Naive thymus-derived CD8-positive, alpha-beta T cell (primary cell): ENCODE data around the gene TM2D3. TPM values are rescaled to one million over a fixed set of nuclear protein-coding genes. Genes with fewer than 3 reads are reported as not detected.
A peak's percentile ranks its signal among the peaks of the same experiment; 100 is the strongest.

ENCODE experiments used
- ATAC-seq, 2 donors: fragments of 150-1000 bp; cut with Tn5 transposase in 1 of 2; sonication (Bioruptor Pico), chemical (Tn5 transposase) in 1 of 2; 1 replicate in 1 of 2; 2 replicates in 1 of 2; pipeline ENCODE4 v1.10.0; 2021; ENCODE audit warnings: mild to moderate bottlenecking in 2 of 2, moderate library complexity in 2 of 2
- POLR2A ChIA-PET: fragments of 350-600 bp; sonication (Branson Sonifier 250); formaldehyde crosslinking; loops from one replicate; lab custom pipeline; 2021; ENCODE audit warnings: antibody characterized with exemption; lab: Charles Lee
- DNase-seq, 10 donors: peaks; one replicate each; pipeline versions ENCODE4 v3.0.0 to v3.0.0-alpha.2; 2020 to 2022
- H3K27ac Mint-ChIP-seq, 10 donors: one replicate each; pipeline ENCODE4 v1.8.0; 2020 to 2022; ENCODE audit warnings: mild to moderate bottlenecking in 10 of 10, mixed read lengths in 10 of 10, moderate library complexity in 4 of 10, inconsistent platforms in 1 of 10
- H3K27me3 Mint-ChIP-seq, 5 donors: one replicate each; pipeline ENCODE4 v1.8.0; 2021 to 2022; ENCODE audit warnings: mixed read lengths in 5 of 5
- H3K36me3 Mint-ChIP-seq, 3 donors: one replicate each; pipeline ENCODE4 v1.8.0; 2020 to 2022; ENCODE audit warnings: mixed read lengths in 3 of 3, mild to moderate bottlenecking in 2 of 3, inconsistent platforms in 1 of 3
- H3K4me1 Mint-ChIP-seq, 4 donors: one replicate each; pipeline ENCODE4 v1.8.0; 2021 to 2022; ENCODE audit warnings: mixed read lengths in 4 of 4
- H3K4me3 Mint-ChIP-seq, 10 donors: one replicate each; pipeline ENCODE4 v1.8.0; 2020 to 2022; ENCODE audit warnings: mild to moderate bottlenecking in 10 of 10, mixed read lengths in 10 of 10, moderate library complexity in 6 of 10, inconsistent platforms in 1 of 10
- H3K9me3 Mint-ChIP-seq, 9 donors: one replicate each; pipeline ENCODE4 v1.8.0; 2020 to 2022; ENCODE audit warnings: mixed read lengths in 9 of 9, mild to moderate bottlenecking in 3 of 9, inconsistent platforms in 1 of 9, moderate library complexity in 1 of 9
- polyA plus RNA-seq, 3 donors: library from polyadenylated mRNA; unstranded; fragments of 300-500 nt; fragmentation: Illumina TruSeq; gene quantifications; one replicate each; pipeline ENCODE4 v1.2.3, GENCODE V29; 2021
- total RNA-seq, 8 experiments: library from RNA in 2 of 8; stranded (reverse) in 2 of 8; gene quantifications; one replicate each; pipeline ENCODE4 v1.2.3 and lab custom pipeline; 2021 to 2026

Gene TM2D3, protein sequence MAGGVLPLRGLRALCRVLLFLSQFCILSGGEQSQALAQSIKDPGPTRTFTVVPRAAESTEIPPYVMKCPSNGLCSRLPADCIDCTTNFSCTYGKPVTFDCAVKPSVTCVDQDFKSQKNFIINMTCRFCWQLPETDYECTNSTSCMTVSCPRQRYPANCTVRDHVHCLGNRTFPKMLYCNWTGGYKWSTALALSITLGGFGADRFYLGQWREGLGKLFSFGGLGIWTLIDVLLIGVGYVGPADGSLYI
- total RNA-seq (10 to 100 TPM; 87.9 to 98.5 TPM), polyA plus RNA-seq (10 to 100 TPM; 28.1 to 32.3 (median 31.0) TPM), total RNA-seq (lab: John Stamatoyannopoulos, UW) (40.5 to 58.3 (median 52.3) reads per million in 6 experiments)

DNA sequence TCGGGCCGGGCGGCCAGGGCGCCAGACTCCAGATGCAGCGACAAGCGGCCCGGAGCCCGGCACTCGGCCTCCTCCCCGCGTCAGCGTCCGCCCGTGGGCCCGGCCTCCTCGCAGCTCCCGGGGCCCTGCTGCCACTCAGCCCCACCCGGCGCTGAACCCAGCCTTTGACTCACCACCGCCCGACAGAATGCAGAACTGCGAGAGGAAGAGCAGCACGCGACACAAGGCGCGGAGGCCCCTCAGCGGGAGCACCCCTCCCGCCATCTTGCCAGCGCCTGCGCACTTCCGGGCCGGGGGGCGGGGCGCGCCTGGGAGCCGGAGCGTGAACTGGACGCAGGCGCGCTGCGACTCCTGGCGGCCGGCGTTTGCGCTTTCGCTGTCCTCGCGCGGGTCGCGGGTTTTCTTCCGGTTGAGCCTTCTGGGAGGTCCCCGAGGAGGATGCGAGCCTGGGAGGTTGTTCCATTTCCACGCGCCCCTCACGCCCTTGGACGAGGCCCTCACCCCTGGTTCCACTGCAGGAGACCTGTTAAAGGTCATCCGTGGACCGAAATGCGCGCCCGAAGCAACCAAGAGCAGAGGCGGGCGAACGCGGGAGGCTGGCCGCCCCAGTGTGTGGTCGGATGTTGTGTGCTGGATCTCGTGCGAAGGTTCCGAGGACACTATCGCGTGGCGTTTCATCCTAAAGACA lies at the start of gene TM2D3:
TSS of gene TM2D3 (minus strand) at position 284 of the 688 bp plus-strand sequence. CDS start at position 264, 20 bp downstream.
- peaks cover 0 to 44% (median 2%) of the 10 kb centered on the region in 3 donors for H3K36me3 Mint-ChIP-seq
- ATAC-seq (peak; percentile 90 to 92), DNase-seq (peak; percentile 91 to 99 (median 96))
- no peaks in the 10 kb centered on the region for H3K27me3 Mint-ChIP-seq
- no peaks in the 10 kb centered on the region for H3K9me3 Mint-ChIP-seq
- H3K4me1 Mint-ChIP-seq = peaks cover 9 to 48% (median 31%) of the 10 kb centered on the region in 4 donors
- peak within 1 kb of the TSS; percentile 77 to 96 (median 92) for H3K4me3 Mint-ChIP-seq
- H3K27ac Mint-ChIP-seq = peak within 1 kb of the TSS; percentile 91 to 98 (median 97)
- POLR2A ChIA-PET = interaction anchor here (0.9 to 3.2 kb wide), 8 partner anchors 10 to 410 kb away, joined by 3 to 21 read pairs (median 4); partner anchors contain the start of genes CHSY1, SNRPA1 and TARS3

DNA sequence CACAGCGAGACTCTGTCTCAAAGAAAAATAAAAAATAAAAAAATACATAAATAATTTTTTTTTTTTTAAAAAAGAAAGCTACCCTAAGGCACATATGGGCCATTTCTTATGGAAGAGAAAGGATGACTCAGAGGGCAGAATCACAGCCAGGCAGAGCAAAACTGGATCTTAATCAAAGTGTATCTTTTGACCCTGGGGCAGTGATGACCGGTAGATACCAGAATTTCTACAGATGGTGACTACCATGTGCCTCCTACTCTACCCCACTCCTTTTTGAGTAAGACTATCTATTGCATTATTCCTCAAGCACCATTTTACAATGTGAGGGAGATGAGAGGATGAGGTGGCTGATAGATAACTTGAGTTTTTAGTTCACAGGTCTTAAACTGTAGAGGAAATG lies 46.1 kb upstream of the TM2D3 start:
- no peaks in the 10 kb centered on the region for H3K9me3 Mint-ChIP-seq
- peaks cover 16 to 40% (median 19%) of the 10 kb centered on the region in 4 donors for H3K4me1 Mint-ChIP-seq
- H3K27ac Mint-ChIP-seq = peak overlapping the region in 1 of 10 donors; percentile 9
- peaks cover 25 to 95% (median 63%) of the 10 kb centered on the region in 3 donors for H3K36me3 Mint-ChIP-seq
- POLR2A ChIA-PET = no interaction called here
- ATAC-seq = no peak
- no peak overlapping the region for H3K4me3 Mint-ChIP-seq
- no peak for DNase-seq
- no peaks in the 10 kb centered on the region for H3K27me3 Mint-ChIP-seq

DNA sequence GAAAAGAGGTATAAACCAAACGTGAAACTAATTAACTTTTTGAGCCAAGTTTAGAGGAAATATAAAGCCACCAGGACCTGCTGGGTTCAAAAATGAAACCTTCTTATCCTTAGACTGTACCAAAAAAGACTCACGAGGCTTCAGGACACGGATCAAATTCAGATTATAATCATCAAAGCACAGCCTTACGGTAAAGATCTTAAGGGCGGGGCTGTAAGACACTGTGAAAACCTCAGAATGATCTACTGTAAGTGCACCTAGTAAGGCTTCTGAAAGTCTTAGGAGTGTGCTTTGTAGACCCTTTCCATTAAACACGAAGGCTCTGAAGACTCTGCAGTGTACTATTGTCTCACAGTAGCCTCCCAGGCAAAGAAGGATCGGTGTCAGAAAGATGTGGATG lies 45.3 kb upstream of the TM2D3 start:
- Mint-ChIP-seq H3K27ac (peak overlapping the region in 8 of 10 donors; percentile 2 to 87 (median 21)), H3K36me3 (peaks cover 25 to 96% (median 63%) of the 10 kb centered on the region in 3 donors), H3K27me3 (no peaks in the 10 kb centered on the region), H3K4me3 (peak overlapping the region in 2 of 10 donors; percentile 22 to 39), H3K9me3 (no peaks in the 10 kb centered on the region), H3K4me1 (peaks cover 16 to 44% (median 20%) of the 10 kb centered on the region in 4 donors)
- DNase-seq (no peak), ATAC-seq (peak; percentile 35 to 44)
- POLR2A ChIA-PET = no interaction called here

DNA sequence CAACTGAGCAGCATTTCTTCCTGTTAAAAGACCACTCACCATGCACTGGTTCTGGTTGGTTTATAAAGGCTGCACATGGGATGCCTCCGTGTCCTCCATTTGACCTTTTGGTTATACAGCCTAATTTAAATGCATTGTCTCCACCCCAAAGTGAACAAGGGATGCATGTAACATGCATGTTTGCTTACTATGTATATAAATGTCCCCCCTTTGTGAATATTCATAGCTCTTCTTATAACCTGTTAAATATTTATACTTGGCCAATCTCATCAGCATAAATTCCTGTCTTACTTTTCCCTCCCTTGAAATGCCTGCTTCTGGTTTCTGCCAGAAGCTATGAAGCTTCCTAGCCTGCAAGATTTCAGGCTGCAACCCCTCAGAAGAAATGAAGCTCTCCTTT lies 44.6 kb upstream of the TM2D3 start:
- POLR2A ChIA-PET = no interaction called here
- Mint-ChIP-seq H3K4me1 (peaks cover 16 to 37% (median 20%) of the 10 kb centered on the region in 4 donors), H3K27ac (peak overlapping the region in 4 of 10 donors; percentile 3 to 58 (median 16)), H3K36me3 (peaks cover 19 to 92% (median 58%) of the 10 kb centered on the region in 3 donors), H3K27me3 (no peaks in the 10 kb centered on the region), H3K9me3 (no peaks in the 10 kb centered on the region), H3K4me3 (no peak overlapping the region)
- ATAC-seq = no peak
- DNase-seq = no peak

DNA sequence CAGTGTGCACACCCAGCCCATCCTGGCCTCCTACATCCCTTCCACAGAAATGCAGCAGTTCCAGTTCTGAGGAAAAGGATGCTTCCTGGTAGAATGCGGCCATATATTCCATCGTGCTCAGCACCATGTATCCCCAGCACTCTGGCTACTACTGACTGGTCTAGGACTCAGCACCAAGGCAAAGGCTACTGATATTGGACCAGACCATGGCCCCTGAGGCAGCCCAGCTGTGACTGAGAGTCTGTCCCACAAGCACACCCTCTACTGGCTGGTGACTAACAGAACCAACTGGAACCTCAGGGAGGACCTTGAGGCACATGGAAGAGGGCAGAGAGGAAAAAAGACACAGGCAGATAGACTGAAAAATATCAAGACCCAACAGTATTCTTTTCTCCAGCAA lies 42.1 kb upstream of the TM2D3 start:
- peaks cover 8 to 81% (median 43%) of the 10 kb centered on the region in 3 donors for H3K36me3 Mint-ChIP-seq
- DNase-seq (no peak), ATAC-seq (no peak)
- POLR2A ChIA-PET = no interaction called here
- H3K4me1 Mint-ChIP-seq = peaks cover 13 to 28% (median 22%) of the 10 kb centered on the region in 4 donors
- no peak overlapping the region for H3K27ac Mint-ChIP-seq
- H3K4me3 Mint-ChIP-seq = no peak overlapping the region
- H3K9me3 Mint-ChIP-seq = no peaks in the 10 kb centered on the region
- H3K27me3 Mint-ChIP-seq = no peaks in the 10 kb centered on the region

DNA sequence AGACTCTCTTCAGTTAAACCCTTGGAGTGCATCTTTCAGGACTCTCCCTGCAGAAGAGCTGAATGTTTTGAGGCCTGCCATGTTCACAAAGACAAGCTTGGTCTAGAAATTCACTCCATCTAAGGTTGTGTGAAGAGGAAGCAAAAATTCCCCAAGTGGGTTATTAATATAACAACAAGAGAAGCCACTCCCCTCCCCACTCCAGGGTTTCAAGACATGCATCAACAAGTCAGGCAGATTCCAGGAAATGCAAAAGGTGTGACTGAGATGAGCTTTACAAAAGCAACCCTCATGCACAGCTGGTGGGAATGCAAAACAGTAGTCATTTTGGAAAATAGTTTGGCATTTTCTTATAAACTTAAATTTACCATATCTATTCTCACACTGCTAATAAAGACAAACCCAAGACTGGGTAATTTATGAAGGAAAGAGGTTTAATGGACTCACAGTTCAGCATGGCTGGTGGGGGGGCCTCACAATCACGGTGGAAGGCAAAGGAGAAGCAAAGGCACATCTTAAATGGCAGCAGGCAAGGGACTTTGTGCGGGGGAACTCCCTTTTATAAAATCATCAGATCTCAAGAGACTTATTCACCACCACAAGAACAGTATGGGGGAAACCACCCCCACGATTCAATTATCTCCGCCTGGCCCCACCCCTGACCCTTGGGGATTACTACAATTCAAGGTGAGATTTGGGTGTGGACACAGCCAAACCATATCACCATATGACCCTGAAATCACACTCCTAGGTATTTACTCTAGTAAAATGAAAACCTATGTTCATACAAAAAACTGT lies 40.8 kb upstream of the TM2D3 start:
- POLR2A ChIA-PET = no interaction called here
- H3K27me3 Mint-ChIP-seq = no peaks in the 10 kb centered on the region
- no peak overlapping the region for H3K4me3 Mint-ChIP-seq
- H3K4me1 Mint-ChIP-seq = peaks cover 13 to 26% (median 21%) of the 10 kb centered on the region in 4 donors
- no peak for DNase-seq
- peak overlapping the region in 2 of 10 donors; percentile 49 to 61 for H3K27ac Mint-ChIP-seq
- no peaks in the 10 kb centered on the region for H3K9me3 Mint-ChIP-seq
- peaks cover 7 to 80% (median 34%) of the 10 kb centered on the region in 3 donors for H3K36me3 Mint-ChIP-seq
- no peak for ATAC-seq

DNA sequence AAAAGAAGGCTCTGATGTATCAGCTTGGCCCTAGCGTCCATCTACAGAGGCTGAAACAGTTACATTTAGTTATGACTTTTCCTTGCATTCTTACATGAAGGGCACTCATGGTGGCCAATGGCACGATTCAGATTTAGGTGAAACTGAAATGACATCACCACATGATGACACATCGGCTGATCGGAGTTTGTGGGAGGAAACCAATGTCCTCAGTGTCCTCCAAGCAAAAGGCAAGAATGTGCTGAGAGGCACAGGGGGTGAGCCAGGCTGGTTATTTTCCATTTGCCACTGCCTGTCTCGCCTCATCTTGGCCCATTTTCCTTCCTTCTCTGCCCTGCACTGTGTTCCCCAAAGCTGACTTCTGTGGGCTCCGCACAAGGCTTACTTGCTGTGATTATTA lies 37.7 kb upstream of the TM2D3 start:
- H3K27ac Mint-ChIP-seq = no peak overlapping the region
- H3K36me3 Mint-ChIP-seq = peaks cover 0 to 73% (median 22%) of the 10 kb centered on the region in 3 donors
- no peaks in the 10 kb centered on the region for H3K27me3 Mint-ChIP-seq
- H3K4me3 Mint-ChIP-seq = no peak overlapping the region
- no peaks in the 10 kb centered on the region for H3K9me3 Mint-ChIP-seq
- peaks cover 0 to 10% (median 6%) of the 10 kb centered on the region in 4 donors for H3K4me1 Mint-ChIP-seq
- ATAC-seq (no peak), DNase-seq (no peak)
- POLR2A ChIA-PET = no interaction called here

DNA sequence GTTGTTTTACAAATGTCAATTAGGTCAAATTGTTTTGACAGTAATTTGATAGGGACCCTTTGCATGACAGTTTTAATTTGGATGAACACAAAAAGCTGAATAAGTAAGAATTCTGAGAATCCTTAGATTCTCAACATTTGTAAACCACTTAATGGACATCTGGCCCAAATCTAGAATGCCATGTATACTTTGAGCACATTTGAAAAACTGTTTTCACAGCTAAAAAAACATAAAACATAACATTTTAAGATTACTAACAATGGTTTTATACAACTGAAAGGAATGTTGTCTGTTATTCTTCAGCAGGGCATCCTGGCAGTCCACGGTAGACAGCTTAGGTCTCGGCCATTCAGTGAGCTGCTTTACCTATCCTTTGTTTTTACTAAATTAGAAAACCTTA lies 34.5 kb upstream of the TM2D3 start:
- POLR2A ChIA-PET = interaction anchor here (0.6 kb wide), 1 partner anchor 14 kb away, joined by 3 read pairs; no protein-coding TSS in a partner anchor
- peaks cover 6 to 78% (median 20%) of the 10 kb centered on the region in 3 donors for H3K36me3 Mint-ChIP-seq
- ATAC-seq = no peak

DNA sequence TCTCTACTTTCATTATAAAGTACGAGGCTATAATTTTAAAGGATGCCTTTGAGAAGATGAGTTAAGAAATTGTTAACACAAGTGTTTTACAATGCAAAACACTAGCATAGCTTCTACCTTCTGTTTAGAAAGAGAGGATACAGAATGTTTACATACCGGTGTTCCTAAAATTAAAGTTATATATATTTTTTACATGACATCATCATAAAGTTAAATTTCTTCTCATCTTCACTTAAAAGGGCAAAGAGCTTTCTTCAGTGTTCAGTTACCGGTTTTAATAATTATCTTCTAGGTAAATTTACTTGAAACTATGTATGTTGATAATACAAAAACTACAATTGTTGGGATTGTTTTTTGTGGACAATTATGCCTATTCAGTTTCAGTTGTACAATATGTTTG lies 32.7 kb upstream of the TM2D3 start:
- Mint-ChIP-seq H3K36me3 (peaks cover 6 to 86% (median 31%) of the 10 kb centered on the region in 3 donors), H3K27ac (no peak overlapping the region)
- ATAC-seq = no peak

More for the DNA sequence above, 34.5 kb upstream of the TM2D3 start:
- no peaks in the 10 kb centered on the region for H3K27me3 Mint-ChIP-seq
- peaks cover 0 to 2% (median 0%) of the 10 kb centered on the region in 4 donors for H3K4me1 Mint-ChIP-seq
- H3K9me3 Mint-ChIP-seq = no peaks in the 10 kb centered on the region
- no peak overlapping the region for H3K27ac Mint-ChIP-seq
- DNase-seq = no peak
- H3K4me3 Mint-ChIP-seq = no peak overlapping the region

DNA sequence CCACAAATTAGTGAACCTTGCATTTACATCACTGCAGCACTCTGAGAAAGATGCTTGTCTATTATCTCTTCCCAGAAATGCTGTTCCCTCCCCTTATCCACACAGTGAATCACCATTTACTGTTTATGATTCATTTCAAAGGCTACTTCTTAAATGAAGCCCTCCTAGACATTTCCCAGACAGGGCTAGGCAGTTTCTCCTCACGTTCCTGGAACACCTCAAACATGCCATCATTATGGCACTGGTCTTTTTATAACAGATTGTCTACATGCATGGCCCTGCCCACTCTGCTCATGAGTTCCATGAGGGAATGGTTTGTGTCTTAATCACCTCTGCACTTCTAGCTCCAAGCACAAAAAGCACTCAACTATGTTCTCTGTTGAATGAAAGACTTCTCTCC lies 32.2 kb upstream of the TM2D3 start:
- Mint-ChIP-seq H3K4me1 (no peaks in the 10 kb centered on the region), H3K9me3 (no peaks in the 10 kb centered on the region), H3K27me3 (no peaks in the 10 kb centered on the region), H3K4me3 (no peak overlapping the region), H3K36me3 (peaks cover 6 to 88% (median 35%) of the 10 kb centered on the region in 3 donors), H3K27ac (peak overlapping the region in 1 of 10 donors; percentile 35)
- POLR2A ChIA-PET = no interaction called here
- ATAC-seq = no peak
- no peak for DNase-seq

More for the DNA sequence above, 32.7 kb upstream of the TM2D3 start:
- Mint-ChIP-seq H3K4me3 (no peak overlapping the region), H3K27me3 (no peaks in the 10 kb centered on the region), H3K9me3 (no peaks in the 10 kb centered on the region), H3K4me1 (no peaks in the 10 kb centered on the region)
- POLR2A ChIA-PET = no interaction called here
- DNase-seq = no peak

DNA sequence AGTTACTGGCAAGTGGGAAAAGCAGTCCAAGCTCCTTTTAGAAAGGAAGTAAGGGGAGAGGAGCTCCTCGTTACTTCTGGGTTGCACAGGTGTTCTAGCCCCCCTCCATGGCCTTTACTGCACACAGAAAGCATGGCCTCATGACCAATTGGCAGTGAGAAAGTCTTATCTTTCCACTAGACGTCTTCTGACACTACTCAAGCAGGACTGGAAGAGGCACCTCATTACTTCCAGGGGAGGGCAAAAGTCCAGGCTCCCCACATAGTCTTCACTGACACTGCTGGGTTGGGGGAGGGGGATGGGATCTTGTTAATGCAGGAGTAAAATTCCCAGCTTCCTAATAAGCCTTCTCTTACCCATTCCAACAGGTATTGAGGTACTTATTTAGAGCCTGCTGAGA lies 27.6 kb upstream of the TM2D3 start:
- POLR2A ChIA-PET = no interaction called here
- Mint-ChIP-seq H3K36me3 (peaks cover 10 to 82% (median 47%) of the 10 kb centered on the region in 3 donors), H3K27ac (peak overlapping the region in 7 of 10 donors; percentile 6 to 70 (median 13)), H3K4me3 (no peak overlapping the region), H3K27me3 (no peaks in the 10 kb centered on the region), H3K4me1 (peaks cover 0 to 5% (median 1%) of the 10 kb centered on the region in 4 donors), H3K9me3 (no peaks in the 10 kb centered on the region)
- ATAC-seq (no peak), DNase-seq (no peak)

DNA sequence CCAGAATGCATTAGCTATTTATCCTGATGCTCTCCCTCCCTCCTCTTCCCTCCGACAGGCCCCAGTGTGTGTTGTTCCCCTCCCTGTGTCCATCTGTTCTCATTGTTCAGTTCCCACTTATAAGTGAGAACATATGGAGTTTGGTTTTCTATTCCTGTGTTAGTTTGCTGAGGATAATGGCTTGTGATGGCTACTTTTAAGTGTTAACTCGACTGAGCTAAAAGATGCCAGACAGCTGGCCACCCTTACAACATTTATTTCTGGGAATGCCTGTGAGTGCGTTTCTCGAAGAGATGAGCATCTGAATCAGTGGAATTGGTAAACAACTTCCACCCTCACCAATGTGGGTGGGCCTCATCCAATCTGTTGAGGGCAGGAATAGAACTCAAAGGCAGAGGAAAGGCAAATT lies 24.7 kb upstream of the TM2D3 start:
- DNase-seq = no peak
- peaks cover 0 to 7% (median 2%) of the 10 kb centered on the region in 4 donors for H3K4me1 Mint-ChIP-seq
- H3K4me3 Mint-ChIP-seq = no peak overlapping the region
- POLR2A ChIA-PET = no interaction called here
- ATAC-seq = no peak
- H3K36me3 Mint-ChIP-seq = peaks cover 4 to 82% (median 61%) of the 10 kb centered on the region in 3 donors
- no peak overlapping the region for H3K27ac Mint-ChIP-seq
- no peaks in the 10 kb centered on the region for H3K27me3 Mint-ChIP-seq
- H3K9me3 Mint-ChIP-seq = no peaks in the 10 kb centered on the region
